Karpas-422 (cell line): ENCODE data around the gene TSGA10. TPM values are rescaled to one million over a fixed set of nuclear protein-coding genes. Genes with fewer than 3 reads are reported as not detected.
A peak's percentile ranks its signal among the peaks of the same experiment; 100 is the strongest.

Source experiments
- DNase-seq: peaks from one replicate; pipeline ENCODE4 v3.0.0-alpha.2; 2015
- H2AFZ ChIP-seq: fragments of 200-600 bp; sonication (generic); 2 replicates; pipeline ENCODE4 v1.6.1; 2014; ENCODE audit warnings: antibody characterized with exemption, low read length, mixed read lengths
- H3K27ac ChIP-seq: fragments of 200-600 bp; sonication (generic); 2 replicates; pipeline ENCODE4 v1.5.1; 2014; ENCODE audit warnings: mild to moderate bottlenecking, low read length, moderate library complexity
- H3K27me3 ChIP-seq: fragments of 200-600 bp; sonication (generic); 2 replicates; pipeline ENCODE4 v1.6.1; 2014; ENCODE audit warnings: low read length, mixed read lengths
- H3K36me3 ChIP-seq: fragments of 200-600 bp; sonication (generic); 2 replicates; pipeline ENCODE4 v1.6.1; 2014; ENCODE audit warnings: low read length, mixed read lengths; ENCODE audit not compliant: insufficient read depth
- H3K4me1 ChIP-seq: fragments of 200-600 bp; sonication (generic); 2 replicates; pipeline ENCODE4 v1.6.1; 2014; ENCODE audit warnings: mild to moderate bottlenecking, low read length, mixed read lengths
- H3K4me2 ChIP-seq: fragments of 200-600 bp; sonication (generic); 2 replicates; pipeline ENCODE4 v1.6.1; 2014; ENCODE audit warnings: low read length, low read depth, mild to moderate bottlenecking; ENCODE audit not compliant: poor library complexity, severe bottlenecking
- H3K4me3 ChIP-seq: fragments of 200-600 bp; sonication (generic); 2 replicates; pipeline ENCODE4 v1.5.1; 2014; ENCODE audit warnings: mild to moderate bottlenecking, antibody characterized with exemption, low read length, mixed read lengths
- H3K79me2 ChIP-seq: fragments of 200-600 bp; sonication (generic); 2 replicates; pipeline ENCODE4 v1.6.1; 2014; ENCODE audit warnings: mild to moderate bottlenecking, low read length, mixed read lengths
- H3K9ac ChIP-seq: fragments of 200-600 bp; sonication (generic); 2 replicates; pipeline ENCODE4 v1.6.0; 2014; ENCODE audit warnings: low read length
- H3K9me2 ChIP-seq: fragments of 200-600 bp; sonication (generic), shearing (Covaris generic); replicated peaks from 2 replicates; pipeline ENCODE4 v1.6.0; 2014; ENCODE audit warnings: mild to moderate bottlenecking, low read length, moderate library complexity; ENCODE audit not compliant: insufficient read depth
- H3K9me3 ChIP-seq: fragments of 300-700, 200-600 bp; sonication (generic); 2 replicates; pipeline ENCODE4 v1.6.1; 2014; ENCODE audit warnings: low read length, mixed read lengths
- H4K20me1 ChIP-seq: fragments of 200-600 bp; sonication (generic); 2 replicates; pipeline ENCODE4 v1.6.1; 2014; ENCODE audit warnings: mild to moderate bottlenecking, antibody characterized with exemption, low read length, low read depth; ENCODE audit not compliant: insufficient read depth
- total RNA-seq: library from RNA; depleted of rRNA; stranded (reverse); fragments of >200 nt; shearing (Covaris generic); gene quantifications from 2 replicates; pipeline ENCODE4 v1.2.3, GENCODE V29; 2014; ENCODE audit warnings: low replicate concordance

Gene TSGA10
- total RNA-seq, 1 experiment from 2014 or later, result 9.9 TPM

- Histone ChIP-seq H3K79me2 (peaks cover 80% of the 10 kb centered on the region), H3K9ac (no peak overlapping the region), H3K27me3 (no peaks in the 10 kb centered on the region), H3K4me2 (no peak overlapping the region), H4K20me1 (no peaks in the 10 kb centered on the region), H3K27ac (no peak overlapping the region), H3K9me3 (no peaks in the 10 kb centered on the region), H3K4me3 (no peak overlapping the region), H3K9me2 (no peaks in the 10 kb centered on the region), H3K4me1 (peaks cover 3% of the 10 kb centered on the region; the same call in 1 of the 2 replicates), H3K36me3 (peaks cover 38% of the 10 kb centered on the region), H2AFZ (no peak overlapping the region)
- no peak for DNase-seq
These were observed 33.6 kb upstream of the TSGA10 start for GRCh38 chr2:99188357-99188756.

- H3K4me1 ChIP-seq, result peaks cover 13% of the 10 kb centered on the region
- peaks cover 34% of the 10 kb centered on the region for H3K36me3 ChIP-seq
- no peaks in the 10 kb centered on the region for H4K20me1 ChIP-seq
- no peak overlapping the region for H3K27ac ChIP-seq
- H3K9me2 ChIP-seq, result no peaks in the 10 kb centered on the region
- no peaks in the 10 kb centered on the region for H3K27me3 ChIP-seq
- peaks cover 93% of the 10 kb centered on the region for H3K79me2 ChIP-seq
- no peaks in the 10 kb centered on the region for H3K9me3 ChIP-seq
- no peak overlapping the region for H3K4me3 ChIP-seq
- H2AFZ ChIP-seq, result no peak overlapping the region
- DNase-seq, result no peak
- no peak overlapping the region for H3K4me2 ChIP-seq
- H3K9ac ChIP-seq, result no peak overlapping the region
These were observed 32.3 kb upstream of the TSGA10 start for GRCh38 chr2:99187011-99187410.

DNA sequence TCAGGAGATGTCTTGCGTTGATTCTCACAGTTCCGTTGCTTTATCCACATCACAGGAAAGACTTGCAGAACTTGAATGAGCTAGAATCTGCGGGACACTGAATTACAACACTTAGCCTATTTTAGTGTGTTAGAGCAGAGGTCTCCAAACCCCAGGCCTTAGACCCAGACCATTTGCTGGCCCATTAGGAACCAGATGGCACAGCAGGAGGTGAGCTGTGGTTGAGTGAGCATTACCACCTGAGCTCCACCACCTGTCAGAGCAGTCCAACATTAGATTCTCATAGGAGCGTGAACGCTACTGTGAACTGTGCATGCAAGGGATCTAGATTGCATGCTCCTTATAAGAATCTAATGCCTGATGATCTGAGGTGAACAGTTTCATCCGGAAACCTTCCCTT, 30.1 kb upstream of the TSGA10 start:
- DNase-seq, result no peak
- Histone ChIP-seq H3K9ac (no peak overlapping the region), H3K27ac (no peak overlapping the region), H3K4me2 (no peak overlapping the region), H3K79me2 (peaks cover 95% of the 10 kb centered on the region), H3K9me3 (no peaks in the 10 kb centered on the region), H3K4me1 (peaks cover 23% of the 10 kb centered on the region), H4K20me1 (no peaks in the 10 kb centered on the region), H3K9me2 (no peaks in the 10 kb centered on the region), H2AFZ (no peak overlapping the region), H3K36me3 (peaks cover 20% of the 10 kb centered on the region), H3K27me3 (no peaks in the 10 kb centered on the region), H3K4me3 (no peak overlapping the region)

GRCh38 chr2:99183025-99183424, 28.3 kb upstream of the TSGA10 start:
- no peak overlapping the region for H2AFZ ChIP-seq
- no peaks in the 10 kb centered on the region for H3K9me2 ChIP-seq
- no peaks in the 10 kb centered on the region for H3K9me3 ChIP-seq
- peaks cover 9% of the 10 kb centered on the region; the same call in 1 of the 2 replicates for H3K36me3 ChIP-seq
- no peaks in the 10 kb centered on the region for H3K27me3 ChIP-seq
- no peak overlapping the region for H3K27ac ChIP-seq
- H3K4me3 ChIP-seq, result no peak overlapping the region
- DNase-seq, result no peak
- no peaks in the 10 kb centered on the region for H4K20me1 ChIP-seq
- peak overlapping the region; percentile 83 for H3K4me2 ChIP-seq
- peaks cover 96% of the 10 kb centered on the region for H3K79me2 ChIP-seq
- peaks cover 35% of the 10 kb centered on the region for H3K4me1 ChIP-seq
- no peak overlapping the region for H3K9ac ChIP-seq

DNA sequence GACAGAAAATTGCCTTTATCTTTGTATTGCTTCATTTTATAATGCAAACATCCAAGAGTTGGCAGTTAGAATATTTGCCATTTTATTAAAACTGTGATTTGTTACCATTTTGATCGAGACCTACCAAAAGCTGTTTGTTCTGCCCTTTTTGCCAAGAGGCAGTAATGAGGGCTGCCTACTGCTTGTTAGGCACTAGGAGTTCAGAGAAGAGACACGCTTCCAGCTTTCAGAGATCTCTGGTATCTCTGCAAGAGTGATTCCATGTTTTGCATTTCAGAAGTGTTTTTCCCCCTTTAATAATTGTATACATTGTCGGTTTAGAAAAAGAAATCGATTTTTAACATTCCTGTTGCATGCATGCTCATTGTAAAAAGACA, 26.9 kb upstream of the TSGA10 start:
- no peaks in the 10 kb centered on the region for H3K9me3 ChIP-seq
- H3K27ac ChIP-seq, result peak overlapping the region; percentile 36; the same call in 1 of the 2 replicates
- peak overlapping the region; percentile 88 for H3K9ac ChIP-seq
- H3K27me3 ChIP-seq, result no peaks in the 10 kb centered on the region
- H2AFZ ChIP-seq, result 0 out of 2 replicates have a peak overlapping the region, but pooled peaks have one; percentile 57
- peak overlapping the region; percentile 83 for H3K4me2 ChIP-seq
- H3K9me2 ChIP-seq, result no peaks in the 10 kb centered on the region
- H3K4me3 ChIP-seq, result peak overlapping the region; percentile 97
- H3K36me3 ChIP-seq, result peaks cover 4% of the 10 kb centered on the region; the same call in 1 of the 2 replicates
- H4K20me1 ChIP-seq, result no peaks in the 10 kb centered on the region
- H3K4me1 ChIP-seq, result peaks cover 35% of the 10 kb centered on the region
- H3K79me2 ChIP-seq, result peaks cover 99% of the 10 kb centered on the region
- DNase-seq, result no peak

- peaks cover 35% of the 10 kb centered on the region for H3K4me1 ChIP-seq
- H3K27ac ChIP-seq, result peak within 1 kb of the TSS; percentile 36; the same call in 1 of the 2 replicates
These were observed 26.2 kb upstream of the TSGA10 start, which contains the start of the genes MITD1 and MRPL30 for GRCh38 chr2:99180755-99181623. Gene MITD1 (minus strand): TSS chr2:99181058. CDS start chr2:99180981, 77 bp downstream. Gene MRPL30 (plus strand): TSS chr2:99181184. CDS start chr2:99186204, 5,020 bp downstream.

GRCh38 chr2:99171377-99172140, 16.8 kb upstream of the TSGA10 start:
- Histone ChIP-seq H3K27me3 (no peaks in the 10 kb centered on the region), H3K36me3 (peaks cover 43% of the 10 kb centered on the region; the same call in 1 of the 2 replicates), H3K79me2 (peaks cover 37% of the 10 kb centered on the region)

More at GRCh38 chr2:99180755-99181623, 26.2 kb upstream of the TSGA10 start, which contains the start of the genes MITD1 and MRPL30:
- Histone ChIP-seq H3K4me2 (peak within 1 kb of the TSS; percentile 83), H3K9me2 (no peaks in the 10 kb centered on the region), H3K9me3 (no peaks in the 10 kb centered on the region), H3K36me3 (peaks cover 4% of the 10 kb centered on the region; the same call in 1 of the 2 replicates), H3K27me3 (no peaks in the 10 kb centered on the region), H4K20me1 (no peaks in the 10 kb centered on the region), H3K9ac (peak within 1 kb of the TSS; percentile 88), H3K79me2 (peaks cover 96% of the 10 kb centered on the region), H3K4me3 (peak within 1 kb of the TSS; percentile 97), H2AFZ (peak within 1 kb of the TSS; percentile 57; the same call in 1 of the 2 replicates)
- DNase-seq, result peak; percentile 97

More at GRCh38 chr2:99171377-99172140, 16.8 kb upstream of the TSGA10 start:
- no peaks in the 10 kb centered on the region for H4K20me1 ChIP-seq
- H3K4me1 ChIP-seq, result peaks cover 5% of the 10 kb centered on the region; the same call in 1 of the 2 replicates
- H3K9ac ChIP-seq, result no peak overlapping the region
- no peak overlapping the region for H2AFZ ChIP-seq
- H3K27ac ChIP-seq, result no peak overlapping the region
- no peaks in the 10 kb centered on the region for H3K9me3 ChIP-seq
- no peak overlapping the region for H3K4me2 ChIP-seq
- no peaks in the 10 kb centered on the region for H3K9me2 ChIP-seq
- DNase-seq, result no peak
- H3K4me3 ChIP-seq, result no peak overlapping the region
